IMR-90 (cell line): ENCODE data around the gene AFDN. TPM values are rescaled to one million over a fixed set of nuclear protein-coding genes. Genes with fewer than 3 reads are reported as not detected.

Source experiments
- ATAC-seq: fragments of 200-7000 bp; cut with Tn5 transposase; 2 replicates; pipeline ENCODE4 v1.9.1; 2020; ENCODE audit warnings: low read depth, mild to moderate bottlenecking, moderate library complexity
- BruUV-seq: library from RNA; stranded (reverse); fragments of 400-500 nt; replicated peaks from 2 replicates; lab custom pipeline; 2021; lab: Mats Ljungman, UMichigan
- CTCF ChIA-PET: fragments of 300-600 bp; formaldehyde crosslinking; extraction: SDS; loops from one replicate; lab custom pipeline; 2021; ENCODE audit warnings: antibody characterized with exemption; lab: Yijun Ruan, JAX
- POLR2A ChIA-PET: fragments of 300-600 bp; sonication (Branson Sonifier 250); formaldehyde crosslinking; loops from one replicate; lab custom pipeline; 2022; ENCODE audit warnings: antibody characterized with exemption; ENCODE audit not compliant: unreplicated experiment; lab: Charles Lee
- DNase-seq: peaks from one replicate; pipeline ENCODE4 v3.0.0; 2013
- H2AFZ ChIP-seq: replicated peaks from 2 replicates; pipeline ENCODE3; 2013; ENCODE audit warnings: low read length, mild to moderate bottlenecking; ENCODE audit not compliant: poor library complexity
- H2AK5ac ChIP-seq: 2 replicates; pipeline ENCODE4 v1.6.1; 2013; ENCODE audit warnings: low read depth, low read length, inconsistent platforms
- H2AK9ac ChIP-seq: replicated peaks from 2 replicates; pipeline ENCODE3; 2013; ENCODE audit warnings: mild to moderate bottlenecking, low read depth, low read length, moderate library complexity; ENCODE audit not compliant: poor library complexity
- H2BK120ac ChIP-seq: 2 replicates; pipeline ENCODE4 v1.6.1; 2013; ENCODE audit warnings: low read depth, low read length, inconsistent platforms
- H2BK15ac ChIP-seq: 3 replicates; pipeline ENCODE4 v1.6.1; 2013; ENCODE audit warnings: low read depth, low read length, inconsistent platforms
- H2BK20ac ChIP-seq: 2 replicates; pipeline ENCODE4 v1.6.1; 2013; ENCODE audit warnings: low read depth, mild to moderate bottlenecking, inconsistent platforms, low read length, moderate library complexity
- H2BK5ac ChIP-seq: 2 replicates; pipeline ENCODE4 v1.6.1; 2013; ENCODE audit warnings: mild to moderate bottlenecking, low read depth, low read length, inconsistent platforms; ENCODE audit not compliant: poor library complexity, severe bottlenecking
- H3K14ac ChIP-seq: replicated peaks from 2 replicates; pipeline ENCODE4 v1.6.1; 2013; ENCODE audit warnings: low read depth, low read length, inconsistent platforms
- H3K18ac ChIP-seq: 2 replicates; pipeline ENCODE4 v1.6.1; 2013; ENCODE audit warnings: low read depth, low read length, control low read depth
- H3K23ac ChIP-seq: 2 replicates; pipeline ENCODE4 v1.6.1; 2013; ENCODE audit warnings: low read depth, low read length, inconsistent platforms
- H3K27ac ChIP-seq: 2 replicates; pipeline ENCODE4 v1.5.1; 2013; ENCODE audit warnings: mild to moderate bottlenecking, control low read depth, low read length; ENCODE audit not compliant: insufficient read depth
- H3K27me3 ChIP-seq: 2 replicates; pipeline ENCODE4 v1.6.1; 2013; ENCODE audit warnings: low read length; ENCODE audit not compliant: control insufficient read depth, insufficient read depth
- H3K36me3 ChIP-seq: 2 replicates; pipeline ENCODE4 v1.6.1; 2013; ENCODE audit warnings: low read length, mixed read lengths; ENCODE audit not compliant: control insufficient read depth, insufficient read depth
- H3K4ac ChIP-seq: 2 replicates; pipeline ENCODE4 v1.6.1; 2013; ENCODE audit warnings: low read depth, low read length, inconsistent platforms
- H3K4me1 ChIP-seq: 2 replicates; pipeline ENCODE4 v1.6.1; 2013; ENCODE audit warnings: low read length, mixed read lengths; ENCODE audit not compliant: control insufficient read depth, insufficient read depth
- H3K4me2 ChIP-seq: 2 replicates; pipeline ENCODE4 v1.6.1; 2013; ENCODE audit warnings: low read depth, mild to moderate bottlenecking, control low read depth, low read length, moderate library complexity
- H3K4me3 ChIP-seq: 2 replicates; pipeline ENCODE4 v1.5.1; 2013; ENCODE audit warnings: low read depth, mild to moderate bottlenecking, control low read depth, low read length, moderate library complexity; ENCODE audit not compliant: insufficient read depth
- H3K56ac ChIP-seq: 2 replicates; pipeline ENCODE4 v1.6.1; 2013; ENCODE audit warnings: low read length, inconsistent platforms; ENCODE audit not compliant: insufficient read depth; ENCODE audit errors: extremely low read depth
- H3K79me1 ChIP-seq, 2 experiments: 2 replicates each; pipeline ENCODE4 v1.6.1; 2013; ENCODE audit warnings: low read length in 2 of 2, inconsistent platforms in 1 of 2, low read depth in 1 of 2
- H3K9ac ChIP-seq: 2 replicates; pipeline ENCODE4 v1.6.1; 2013; ENCODE audit warnings: low read depth, low read length, control low read depth
- H3K9me1 ChIP-seq: 2 replicates; pipeline ENCODE4 v1.6.1; 2013; ENCODE audit warnings: low read length, inconsistent platforms; ENCODE audit not compliant: insufficient read depth
- H3K9me3 ChIP-seq: 2 replicates; pipeline ENCODE4 v1.6.1; 2013; ENCODE audit warnings: low read length; ENCODE audit not compliant: control insufficient read depth, insufficient read depth
- H4K20me1 ChIP-seq: 2 replicates; pipeline ENCODE4 v1.6.1; 2013; ENCODE audit warnings: low read length, inconsistent platforms; ENCODE audit not compliant: insufficient read depth
- H4K5ac ChIP-seq: 2 replicates; pipeline ENCODE4 v1.6.1; 2013; ENCODE audit warnings: mild to moderate bottlenecking, low read depth, low read length, control low read depth
- H4K8ac ChIP-seq, 2 experiments: 2 replicates each; pipeline ENCODE4 v1.6.1; 2013; ENCODE audit warnings: low read depth in 2 of 2, low read length in 2 of 2, control low read depth in 1 of 2, inconsistent platforms in 1 of 2
- H4K91ac ChIP-seq: 2 replicates; pipeline ENCODE4 v1.6.1; 2013; ENCODE audit warnings: low read depth, low read length, inconsistent platforms; ENCODE audit not compliant: insufficient read depth
- BHLHE40 ChIP-seq: fragments of 150-350 bp; IDR thresholded peaks from 2 replicates; pipeline ENCODE4 v1.6.1; 2016; ENCODE audit warnings: mild to moderate bottlenecking, low read depth, low read length
- CHD1 ChIP-seq: IDR thresholded peaks from 2 replicates; pipeline ENCODE4 v1.6.1; 2012; ENCODE audit warnings: low read depth, low read length, improper control_type of control experiment
- CTCF ChIP-seq: conservative IDR thresholded peaks from 2 replicates; pipeline ENCODE4 v1.5.1; 2012; ENCODE audit warnings: mild to moderate bottlenecking, low read depth, low read length, improper control_type of control experiment
- ELK1 ChIP-seq: fragments of 150-350 bp; IDR thresholded peaks from 2 replicates; pipeline ENCODE4 v1.6.1; 2016; ENCODE audit warnings: low read depth, mild to moderate bottlenecking, low read length, moderate library complexity, borderline replicate concordance
- MAZ ChIP-seq: IDR thresholded peaks from 2 replicates; pipeline ENCODE4 v1.6.1; 2012; ENCODE audit warnings: low read depth, mild to moderate bottlenecking, low read length, improper control_type of control experiment, moderate library complexity, borderline replicate concordance
- POLR2A ChIP-seq: IDR thresholded peaks from 2 replicates; pipeline ENCODE4 v1.6.1; 2012; ENCODE audit warnings: mild to moderate bottlenecking, low read depth, low read length
- RAD21 ChIP-seq: IDR thresholded peaks from 2 replicates; pipeline ENCODE4 v1.6.1; 2012; ENCODE audit warnings: low read length, improper control_type of control experiment
- RFX5 ChIP-seq: IDR thresholded peaks from 2 replicates; pipeline ENCODE4 v1.8.0; 2012; ENCODE audit warnings: low read depth, mild to moderate bottlenecking, low read length, moderate library complexity
- WGBS, 2 experiments: methylation state at CpG; one replicate each; pipeline versions ENCODE4 v1.1.5 to v1.1.7; 2013; ENCODE audit warnings: missing lambda C conversion rate in 2 of 2; ENCODE audit not compliant: insufficient read length in 1 of 2; ENCODE audit errors: extremely low coverage in 2 of 2; 5-methylcytosine and 5-hydroxymethylcytosine counted together
- dilution Hi-C: fragments of 300-500 bp; cut with HindIII; formaldehyde crosslinking; loops from one replicate; pipeline ENCODE4 v1.14.3; 2018; ENCODE audit warnings: low sequenced_read_pairs; ENCODE audit not compliant: unreplicated experiment
- in situ Hi-C: fragments of 300-500 bp; cut with MboI; formaldehyde crosslinking; loops from 3 replicates; pipeline ENCODE4 v1.14.3; 2019; ENCODE audit warnings: low sequenced_read_pairs, inconsistent platforms, mixed read lengths
- intact Hi-C: fragments of 100-400 bp; cut with micrococcal nuclease; formaldehyde crosslinking; loops from 2 replicates; pipeline ENCODE4 v1.10.0; 2022
- polyA plus RNA-seq, 3 experiments: library from polyadenylated mRNA; depleted of rRNA; stranded (reverse); fragments of >200 nt; gene quantifications; 2 replicates each; pipeline ENCODE4 v1.2.3, GENCODE V29; 2012; ENCODE audit warnings: low replicate concordance in 1 of 3
- total RNA-seq: library from RNA; depleted of rRNA; stranded (reverse); fragments of >200 nt; gene quantifications from 2 replicates; pipeline ENCODE4 v1.2.3, GENCODE V29; 2012

Gene AFDN
- total and polyA plus RNA-seq, 2 of the 4 experiments (the other 2 are of a cell fraction): 11.6 to 20.8 TPM

- H2BK15ac ChIP-seq: no peak overlapping the region; the same call in 2 of the 3 replicates
- peak; percentile 87 for ATAC-seq
- no peak overlapping the region for H2BK20ac ChIP-seq
- no peak overlapping the region for H4K5ac ChIP-seq
- H2AK5ac ChIP-seq: no peak overlapping the region
- H2BK5ac ChIP-seq: no peak overlapping the region
- no peak overlapping the region; a peak in 1 of 4 replicates for H4K8ac ChIP-seq
- H3K9me1 ChIP-seq: no peaks in the 10 kb centered on the region
- H4K91ac ChIP-seq: no peak overlapping the region; the same call in 1 of the 2 replicates
- H3K4me3 ChIP-seq: peak overlapping the region; percentile 100
- no TSS peak for BruUV-seq
- no peak overlapping the region; the same call in 1 of the 2 replicates for H3K23ac ChIP-seq
- H2BK120ac ChIP-seq: no peak overlapping the region; the same call in none of the 2 replicates
- no peak overlapping the region for H3K4ac ChIP-seq
- H3K27ac ChIP-seq: no peak overlapping the region; the same call in 1 of the 2 replicates
- no peaks in the 10 kb centered on the region; the same call in 1 of the 2 replicates for H3K27me3 ChIP-seq
- peaks cover 14% of the 10 kb centered on the region for H4K20me1 ChIP-seq
- dilution Hi-C loops: no loop called here
- no peaks in the 10 kb centered on the region for H3K36me3 ChIP-seq
- DNase-seq: peak; percentile 21
- ChIA-PET CTCF (no interaction called here), POLR2A (no interaction called here)
- H3K14ac ChIP-seq: peak overlapping the region; percentile 44; the same call in 1 of the 2 replicates
- in situ Hi-C loops: no loop called here
- H3K4me1 ChIP-seq: peaks cover 2% of the 10 kb centered on the region; the same call in 1 of the 2 replicates
- peak overlapping the region; percentile 67 for H3K9ac ChIP-seq
- no peak overlapping the region for H3K56ac ChIP-seq
- peak overlapping the region; percentile 99 for H2AFZ ChIP-seq
- no peak overlapping the region for H3K18ac ChIP-seq
- 0% methylated on average over 18 of the region's 90 CpGs; no CpG with 5 or more reads in 1 of the 2 experiments for WGBS, 2 experiments
- no peaks in the 10 kb centered on the region for H3K9me3 ChIP-seq
- peak overlapping the region; percentile 72 for H3K4me2 ChIP-seq
- intact Hi-C loops: loop anchor here (10.0 kb wide), 1 partner anchor 208 kb away; no protein-coding TSS in a partner anchor
- H3K79me1 ChIP-seq: peaks cover 0 to 11% of the 10 kb centered on the region in 2 experiments
- peak overlapping the region; percentile 95 for H2AK9ac ChIP-seq
- TF ChIP-seq POLR2A (no peak), ELK1 (no peak), MAZ (0 out of 2 replicates have a peak, but pooled peaks have one; percentile 35), CHD1 (no peak), BHLHE40 (no peak), RFX5 (no peak), RAD21 (no peak; the same call in 1 of the 2 replicates), CTCF (peak; percentile 40)
These were observed 348 bp upstream of the AFDN start for GRCh38 chr6:167826230-167826895.
